Amygdala (tissue), 56 donors: ENCODE measurements around the gene ARFGAP1.
A peak's percentile ranks its signal among the peaks of the same experiment; 100 is the strongest.

Experiments used
- DNase-seq, 56 donors: peaks; one replicate each; lab custom pipeline; 2025; lab: John Stamatoyannopoulos, UW

The ARFGAP1 gene

GRCh38 chr20:63289311-63290135 is 16.9 kb downstream of the ARFGAP1 start:
- DNase-seq = no peak

DNA sequence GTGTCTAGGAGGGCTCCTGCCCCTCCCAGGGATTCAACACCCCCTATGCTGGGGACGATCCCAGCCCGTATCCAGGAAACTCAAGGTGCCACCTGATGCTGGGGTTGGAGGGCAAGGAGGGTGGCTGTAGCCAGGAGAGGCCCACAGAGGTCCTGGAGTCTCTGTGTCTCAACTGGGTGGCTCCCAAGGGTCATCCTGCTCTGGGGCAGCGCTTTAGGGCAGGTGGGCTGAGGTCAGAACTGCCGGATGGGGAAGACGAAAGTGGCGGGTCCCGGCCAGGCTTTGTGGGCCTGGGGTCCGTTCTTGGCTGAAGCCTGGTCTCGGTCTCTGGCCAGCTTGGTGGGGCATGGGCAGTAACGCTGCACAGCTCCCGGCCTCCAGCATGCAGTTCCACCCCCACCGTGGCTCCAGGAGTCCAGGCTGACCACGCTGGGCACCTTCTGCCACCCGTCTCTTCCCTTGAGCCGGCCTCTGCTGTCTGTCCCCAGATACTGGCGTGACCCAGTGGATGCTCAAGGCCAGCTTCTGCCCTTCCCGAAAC is 17.6 kb downstream of the ARFGAP1 start:
- no peak for DNase-seq

DNA sequence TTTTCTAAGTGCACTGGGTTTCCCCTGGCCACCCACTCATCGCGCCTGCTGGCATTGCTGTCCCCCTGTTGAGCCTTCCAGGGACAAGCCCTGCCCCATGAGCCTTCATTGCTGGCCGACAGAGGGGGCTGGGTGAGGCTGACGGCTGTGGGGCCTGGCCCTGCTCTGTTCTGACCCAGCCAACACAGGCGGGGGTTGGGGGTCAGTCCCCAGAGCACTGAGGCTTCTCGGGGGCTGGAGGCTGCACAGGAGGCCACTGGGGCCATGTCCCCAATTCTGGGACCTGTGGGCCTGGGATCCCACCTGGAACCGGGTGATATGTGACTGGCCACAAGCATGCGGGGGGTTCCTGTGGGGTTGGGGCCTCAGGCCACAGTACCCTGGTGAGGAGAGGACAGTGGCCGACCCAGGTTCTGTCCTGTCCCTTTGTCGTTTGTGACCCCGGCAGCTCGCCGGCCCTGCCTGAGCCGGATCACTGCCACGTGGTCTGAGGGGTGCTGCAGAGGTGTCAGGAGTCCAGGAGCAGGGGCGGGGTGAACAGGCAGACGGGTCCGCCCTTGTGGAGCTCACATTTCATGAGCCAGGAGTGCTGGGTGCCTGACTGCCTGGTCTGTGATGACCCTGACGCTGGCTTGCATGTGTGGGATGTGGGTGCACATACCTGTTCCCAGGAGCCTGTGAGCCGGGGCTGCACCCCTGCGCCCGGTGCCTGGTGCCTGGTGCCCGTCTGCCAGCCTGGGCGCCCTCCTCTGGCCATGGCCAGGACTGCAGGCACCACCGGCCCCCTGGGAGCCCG is 18.3 kb downstream of the ARFGAP1 start:
- DNase-seq = peak in 4 of 56 donors; percentile 12 to 35 (median 26)

DNA sequence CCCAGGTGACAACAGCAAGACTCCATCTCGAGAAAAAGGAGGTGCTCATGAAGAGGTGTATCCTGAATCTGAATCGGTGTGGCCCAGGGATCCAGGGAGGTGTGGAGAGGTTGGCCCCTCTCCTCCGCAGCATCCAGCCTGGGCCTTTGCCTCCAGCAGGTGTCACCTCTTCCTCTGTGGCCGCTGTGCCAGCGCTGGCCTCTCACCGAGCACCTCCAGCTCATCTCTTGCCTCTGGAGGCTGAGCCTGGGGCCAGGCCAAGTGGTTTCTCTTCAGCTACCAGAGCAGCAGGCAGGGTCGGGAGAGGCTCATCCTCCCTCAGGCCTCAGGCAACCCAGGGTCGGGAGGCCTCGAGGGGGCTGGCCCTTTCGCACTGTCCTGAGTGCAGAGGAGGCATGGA is 19.2 kb downstream of the ARFGAP1 start:
- DNase-seq = no peak

DNA sequence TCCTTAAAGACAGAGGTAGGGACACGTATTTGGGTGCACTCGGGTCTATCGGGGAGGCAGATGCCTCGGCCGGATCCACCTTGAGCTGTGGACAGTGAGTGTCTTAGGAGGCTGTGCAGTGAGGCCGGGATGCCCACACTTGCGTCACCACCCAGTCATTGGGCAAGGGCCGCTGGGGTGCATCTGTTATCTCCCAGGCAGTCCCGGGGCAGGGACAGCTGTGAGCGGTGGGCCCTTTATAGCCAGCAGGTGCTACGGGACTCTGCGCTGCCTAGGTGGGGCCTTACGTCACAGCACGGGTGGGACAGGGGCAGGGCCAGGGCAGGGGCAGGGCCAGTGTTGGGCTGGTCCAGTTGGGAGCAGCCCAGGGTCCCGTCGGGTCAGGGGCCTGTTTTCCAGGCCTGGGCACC is 19.7 kb downstream of the ARFGAP1 start:
- no peak for DNase-seq

GRCh38 chr20:63292904-63293303 is 20.3 kb downstream of the ARFGAP1 start, which contains the start of gene COL20A1:
COL20A1 (plus strand) TSS chr20:63293186; CDS start chr20:63295108, 1,922 bp downstream.
- no peak for DNase-seq

- no peak for DNase-seq
These were observed 20.8 kb downstream of the ARFGAP1 start for GRCh38 chr20:63293456-63293855.

DNA sequence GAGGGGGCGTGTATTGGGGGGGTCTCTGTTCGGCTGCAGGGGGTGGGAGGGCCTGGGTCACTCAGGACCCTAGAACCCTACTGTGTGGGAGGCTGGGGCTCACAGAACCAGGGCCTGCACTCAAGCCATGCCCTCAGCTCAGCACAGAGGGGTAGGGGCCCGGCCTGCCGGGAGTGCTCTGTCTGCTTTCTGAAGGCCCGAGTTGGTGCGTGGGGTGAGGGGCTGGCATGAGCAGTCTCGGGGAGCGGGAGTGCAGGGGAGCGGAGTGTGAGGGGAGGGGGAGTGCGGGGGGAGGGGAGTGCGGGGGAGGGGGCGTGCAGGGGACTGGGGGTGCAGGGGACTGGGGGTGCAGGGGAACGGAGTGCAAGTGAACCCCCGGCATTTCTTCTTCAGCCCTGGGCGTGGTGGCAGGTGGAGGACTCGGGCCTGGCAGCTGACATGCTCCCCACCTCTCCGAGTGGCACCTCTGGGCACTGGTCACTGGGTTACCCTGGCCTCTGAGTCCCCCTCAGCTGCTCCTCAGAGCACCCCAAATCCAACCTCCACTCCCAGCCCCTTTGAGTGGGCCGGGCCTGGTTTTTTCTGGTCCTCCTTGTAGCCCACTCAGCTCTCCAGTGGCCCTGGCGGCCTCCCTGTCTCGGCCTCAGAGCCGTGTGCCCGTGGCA is 21.4 kb downstream of the ARFGAP1 start:
- DNase-seq = no peak

GRCh38 chr20:63294536-63294900 is 21.9 kb downstream of the ARFGAP1 start:
- no peak for DNase-seq

DNA sequence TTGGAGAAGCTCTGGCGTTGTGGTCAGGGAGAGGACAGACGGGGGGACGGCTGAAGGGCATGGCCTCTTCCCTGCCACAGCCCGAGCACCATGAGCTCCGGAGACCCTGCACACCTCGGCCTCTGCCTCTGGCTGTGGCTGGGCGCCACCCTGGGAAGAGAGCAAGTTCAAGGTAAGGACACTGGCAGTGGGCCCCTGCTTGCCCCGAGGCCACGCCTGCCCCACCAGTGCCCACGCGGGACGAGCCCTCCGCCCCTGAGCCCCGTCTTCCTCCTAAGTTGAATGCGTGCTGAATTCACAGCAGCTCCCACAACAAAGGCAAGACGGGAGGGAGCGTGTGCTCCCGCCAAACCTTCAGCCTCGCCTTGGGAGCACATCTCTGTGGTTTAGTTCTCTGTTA is 22.4 kb downstream of the ARFGAP1 start:
- no peak for DNase-seq

DNA sequence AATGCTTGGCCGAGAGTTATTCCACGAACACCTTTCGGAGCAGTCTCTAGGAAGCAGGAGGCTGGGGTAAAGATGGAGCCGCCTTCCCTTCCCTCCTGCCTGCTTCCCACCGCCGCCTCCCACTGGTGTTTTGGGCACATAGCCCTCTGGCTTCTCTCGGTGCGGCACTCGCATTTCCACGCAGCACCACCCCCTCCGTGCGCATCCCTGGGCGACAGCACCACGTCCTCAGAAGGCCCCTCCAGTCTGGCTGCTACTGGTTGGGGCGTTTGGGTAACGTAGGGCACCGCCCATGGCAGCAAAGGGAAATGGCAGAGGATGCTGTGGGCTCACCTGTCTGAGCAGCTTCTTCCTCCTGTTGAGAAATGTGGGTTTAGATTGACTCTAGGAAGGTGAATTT is 22.8 kb downstream of the ARFGAP1 start:
- peak in 2 of 56 donors; percentile 9 to 12 for DNase-seq

DNA sequence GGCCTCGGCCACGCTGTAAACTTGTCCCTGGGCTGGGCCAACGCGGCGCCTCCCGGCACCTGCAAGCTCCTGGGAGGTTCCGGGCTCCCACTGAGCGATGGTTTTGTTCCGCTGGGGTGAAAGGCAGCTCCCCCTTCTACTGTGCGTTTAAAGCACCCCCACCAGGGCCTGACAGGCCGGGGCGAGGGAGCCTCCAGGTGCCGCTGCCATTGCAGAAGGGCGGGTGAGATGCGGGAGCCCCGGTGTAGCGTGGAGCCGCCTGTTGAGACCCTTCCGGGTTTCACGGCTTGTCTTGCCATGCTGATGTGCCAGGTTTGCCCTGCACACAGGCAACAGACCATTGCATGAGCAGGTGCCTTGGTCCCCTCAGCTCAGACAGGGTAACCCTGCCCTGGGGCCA is 23.2 kb downstream of the ARFGAP1 start:
- DNase-seq = no peak

DNA sequence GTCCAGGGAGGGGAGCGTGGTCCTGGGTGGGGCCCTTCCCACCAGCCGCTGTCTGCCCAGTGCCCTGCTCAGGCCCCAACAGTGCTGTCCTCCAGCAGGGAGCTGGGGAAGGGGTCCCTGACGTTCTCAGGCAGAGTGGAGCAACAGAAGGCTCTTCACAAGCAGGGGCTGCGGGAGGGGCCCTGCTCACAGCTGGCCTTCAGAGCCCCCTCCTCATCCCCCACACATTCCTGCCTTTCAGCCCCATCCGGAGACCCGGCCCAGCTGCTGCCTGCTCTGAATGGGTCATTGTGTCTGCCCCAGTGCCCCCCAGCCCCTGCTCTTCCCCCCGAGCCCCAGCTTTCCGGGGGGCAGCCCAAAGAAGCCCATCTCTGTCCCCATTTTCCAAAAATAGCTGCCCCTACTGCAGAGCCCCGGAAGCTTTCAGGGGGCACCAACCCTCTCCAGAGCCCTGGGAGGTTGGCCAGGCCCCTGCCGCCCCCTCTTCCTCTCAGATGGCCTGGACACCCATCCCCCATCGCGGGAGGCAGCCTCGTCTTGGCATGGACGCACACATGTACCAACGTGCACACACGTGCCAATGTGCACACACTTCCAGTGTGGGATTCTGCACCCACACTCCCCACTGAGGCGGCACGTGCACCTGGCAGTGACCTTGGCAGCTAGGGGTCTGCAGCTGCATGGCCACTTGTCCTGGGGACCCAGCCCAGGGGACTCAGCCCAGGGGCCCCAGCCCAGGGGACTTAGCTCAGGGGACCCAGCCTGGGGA is 24.1 kb downstream of the ARFGAP1 start:
- DNase-seq = peak in 17 of 56 donors; percentile 15 to 50 (median 31)

DNA sequence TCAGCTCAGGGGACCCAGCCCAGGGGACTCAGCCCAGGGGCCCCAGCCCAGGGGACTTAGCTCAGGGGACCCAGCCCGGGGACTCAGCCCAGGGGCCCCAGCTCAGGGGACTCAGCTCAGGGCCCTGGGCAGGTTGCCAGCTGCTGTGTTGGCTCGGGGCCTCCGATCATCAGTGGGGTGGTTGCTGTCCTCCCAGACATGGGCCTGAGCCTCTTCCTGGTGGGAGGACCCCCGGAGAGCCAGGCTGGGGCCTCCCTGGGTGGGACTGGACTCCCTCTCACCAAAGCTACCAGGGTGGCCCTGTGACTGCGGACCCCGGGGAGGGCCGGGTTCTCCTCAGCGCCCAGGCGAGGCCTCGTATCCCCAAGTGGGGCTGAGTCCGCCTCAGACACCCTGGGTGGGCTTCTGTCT is 24.8 kb downstream of the ARFGAP1 start:
- no peak for DNase-seq

DNA sequence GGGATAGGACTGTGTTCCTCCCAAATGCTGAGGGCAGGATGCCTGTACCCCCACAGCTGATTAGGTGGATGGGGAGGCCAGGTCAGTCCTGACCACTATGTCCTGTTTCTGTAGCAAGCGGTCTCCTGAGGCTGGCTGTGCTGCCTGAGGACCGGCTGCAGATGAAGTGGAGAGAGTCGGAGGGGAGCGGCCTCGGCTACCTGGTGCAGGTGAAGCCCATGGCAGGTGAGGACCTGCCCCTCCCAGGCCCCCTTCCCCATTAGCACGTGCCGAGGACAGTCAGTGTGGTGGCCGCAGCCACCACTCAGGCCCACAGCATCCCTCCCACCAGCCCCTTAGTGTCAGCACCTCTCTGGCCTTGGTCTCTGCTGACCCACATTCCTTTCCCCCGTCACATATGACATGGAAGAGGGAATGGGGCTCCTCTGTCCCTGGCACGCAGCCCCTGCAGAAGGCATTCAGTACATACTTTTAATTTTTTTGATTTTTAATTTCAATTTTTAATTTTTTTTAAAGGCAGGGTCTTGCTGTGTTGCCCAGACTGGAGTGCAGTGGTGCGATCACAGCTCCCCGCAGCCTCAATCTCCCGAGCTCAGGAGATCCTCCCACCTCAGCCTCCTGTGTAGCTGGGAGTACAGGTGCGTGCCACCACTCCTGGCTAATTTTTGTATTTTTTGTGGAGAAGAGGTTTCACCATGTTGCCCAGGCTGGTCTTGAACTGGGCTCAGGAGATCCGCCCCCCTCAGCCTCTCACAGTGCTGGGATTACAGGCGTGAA is 25.4 kb downstream of the ARFGAP1 start:
- no peak for DNase-seq

DNA sequence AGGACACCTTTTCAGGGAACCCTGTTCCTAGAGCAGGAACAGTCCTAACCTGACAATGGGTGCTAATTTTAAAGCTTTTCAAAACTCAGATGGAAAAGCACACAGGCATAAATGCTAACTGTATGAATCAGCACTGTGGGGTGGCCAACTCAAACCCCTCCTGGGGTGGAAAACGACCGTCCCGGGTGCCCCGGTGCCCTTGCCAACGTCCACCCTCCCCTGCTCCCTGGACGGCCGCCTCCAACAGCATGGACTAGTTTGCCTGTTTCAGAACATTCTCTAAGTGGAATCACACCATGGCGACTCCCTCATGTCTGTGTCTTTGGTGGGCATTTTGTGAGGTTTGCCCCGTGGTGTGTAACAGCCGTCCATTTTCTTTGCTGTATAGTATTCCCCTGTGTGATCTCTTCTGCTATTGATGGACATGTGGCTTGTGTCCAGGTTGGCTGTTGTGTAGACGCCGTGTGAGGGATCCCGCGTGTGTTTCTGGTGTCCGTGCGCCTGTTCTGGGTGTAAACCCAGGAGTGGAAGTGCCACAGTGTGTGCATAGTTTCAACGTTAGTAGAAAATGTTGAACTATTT is 26.2 kb downstream of the ARFGAP1 start:
- no peak for DNase-seq

GRCh38 chr20:63301671-63302070 is 29.1 kb downstream of the ARFGAP1 start:
- DNase-seq = no peak

DNA sequence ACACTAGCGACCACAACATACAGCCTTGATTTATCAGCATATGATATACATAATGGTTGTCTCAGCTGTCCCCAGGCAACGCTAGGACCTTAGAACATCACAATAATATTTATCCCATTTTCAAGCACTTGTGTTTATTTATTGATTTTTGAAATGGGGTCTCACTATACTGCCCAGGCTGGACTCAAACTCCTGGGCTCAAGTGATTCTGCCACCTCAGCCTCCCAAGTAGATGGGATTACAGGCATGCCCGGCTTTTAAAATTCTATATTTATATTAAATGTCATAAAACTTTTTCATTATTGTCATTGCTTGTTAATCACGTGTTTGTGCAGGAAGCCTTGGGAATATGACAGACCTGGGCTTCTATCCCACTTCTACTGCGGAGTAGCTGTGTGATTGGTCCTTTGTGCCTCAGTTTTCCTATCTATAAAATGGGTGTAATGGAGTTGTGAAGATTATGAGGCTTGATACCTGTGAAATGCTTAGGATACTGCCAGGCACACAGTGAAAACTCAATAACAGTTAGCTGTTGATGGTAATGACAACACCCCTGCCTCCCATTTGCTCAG is 30.6 kb downstream of the ARFGAP1 start:
- no peak for DNase-seq

- no peak for DNase-seq
These were observed 32.8 kb downstream of the ARFGAP1 start for GRCh38 chr20:63305393-63305792.
